ENCODE measurements around the gene GNL3L.

The GNL3L gene

DNA sequence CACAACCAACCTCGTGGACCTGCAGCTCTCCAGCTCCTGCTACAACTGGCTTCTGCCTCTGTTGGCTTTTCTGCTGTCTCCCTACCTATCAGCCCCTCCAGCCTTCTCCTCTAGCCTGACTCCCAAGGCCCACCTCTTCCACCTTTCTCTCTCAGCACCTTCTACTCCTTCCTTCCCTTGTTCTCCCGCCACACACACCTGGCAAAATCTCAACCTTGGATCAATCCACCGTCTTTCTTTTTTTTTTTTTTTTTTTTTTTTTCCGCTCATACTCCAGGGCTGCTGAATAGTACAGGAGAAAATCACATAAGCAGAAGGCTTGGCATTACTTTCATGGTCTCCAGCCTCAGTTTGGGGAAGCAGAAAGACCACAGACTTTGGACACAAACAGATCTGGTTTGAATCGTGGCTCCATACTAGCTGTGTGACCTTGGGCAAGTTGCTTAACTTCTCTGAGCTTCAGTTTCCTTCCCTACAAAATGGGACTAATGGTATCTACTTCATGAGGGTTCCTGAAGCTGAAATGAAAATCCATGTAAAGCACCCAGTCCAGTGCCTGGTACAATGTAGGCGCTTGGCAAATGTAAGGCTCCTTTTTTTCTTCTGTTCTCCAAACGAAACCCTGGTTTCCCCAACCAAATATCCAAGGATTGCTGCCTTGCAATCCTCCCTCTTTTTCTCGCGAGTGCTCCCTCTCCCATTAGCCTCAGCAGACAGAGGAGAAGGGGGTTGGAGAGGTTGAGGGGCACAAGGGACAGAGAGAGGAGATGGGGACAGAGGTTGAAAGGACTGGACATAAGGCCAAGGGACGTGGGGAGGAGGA lies 35.6 kb upstream of the GNL3L start:
- H3K36me3 ChIP-seq (ENCODE audit: control insufficient read depth, insufficient read depth, low read length) = no peaks in the 10 kb centered on the region
- no peaks in the 10 kb centered on the region for H3K27me3 ChIP-seq (replicated peaks; ENCODE audit: control insufficient read depth, insufficient read depth, low read length)
- no peak for DNase-seq (ENCODE audit: extremely low read depth, insufficient read length)
- TF ChIP-seq, protein P1, sequence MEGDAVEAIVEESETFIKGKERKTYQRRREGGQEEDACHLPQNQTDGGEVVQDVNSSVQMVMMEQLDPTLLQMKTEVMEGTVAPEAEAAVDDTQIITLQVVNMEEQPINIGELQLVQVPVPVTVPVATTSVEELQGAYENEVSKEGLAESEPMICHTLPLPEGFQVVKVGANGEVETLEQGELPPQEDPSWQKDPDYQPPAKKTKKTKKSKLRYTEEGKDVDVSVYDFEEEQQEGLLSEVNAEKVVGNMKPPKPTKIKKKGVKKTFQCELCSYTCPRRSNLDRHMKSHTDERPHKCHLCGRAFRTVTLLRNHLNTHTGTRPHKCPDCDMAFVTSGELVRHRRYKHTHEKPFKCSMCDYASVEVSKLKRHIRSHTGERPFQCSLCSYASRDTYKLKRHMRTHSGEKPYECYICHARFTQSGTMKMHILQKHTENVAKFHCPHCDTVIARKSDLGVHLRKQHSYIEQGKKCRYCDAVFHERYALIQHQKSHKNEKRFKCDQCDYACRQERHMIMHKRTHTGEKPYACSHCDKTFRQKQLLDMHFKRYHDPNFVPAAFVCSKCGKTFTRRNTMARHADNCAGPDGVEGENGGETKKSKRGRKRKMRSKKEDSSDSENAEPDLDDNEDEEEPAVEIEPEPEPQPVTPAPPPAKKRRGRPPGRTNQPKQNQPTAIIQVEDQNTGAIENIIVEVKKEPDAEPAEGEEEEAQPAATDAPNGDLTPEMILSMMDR (IDR thresholded peaks at IDR 0.05; ENCODE audit: insufficient read depth, low read length, poor library complexity, severe bottlenecking) = no peak
- no peak overlapping the region for H3K4me3 ChIP-seq (replicated peaks; ENCODE audit: low read depth, low read length)

GRCh38 chrX:54494989-54495813 lies 34.8 kb upstream of the GNL3L start:
- H3K36me3 ChIP-seq (ENCODE audit: control insufficient read depth, insufficient read depth, low read length) = no peaks in the 10 kb centered on the region
- no peak for DNase-seq (ENCODE audit: extremely low read depth, insufficient read length)
- H3K27me3 ChIP-seq (replicated peaks; ENCODE audit: control insufficient read depth, insufficient read depth, low read length) = no peaks in the 10 kb centered on the region
- H3K4me3 ChIP-seq (replicated peaks; ENCODE audit: low read depth, low read length) = peak overlapping the region; percentile 46
- TF ChIP-seq, protein P1 (IDR thresholded peaks at IDR 0.05; ENCODE audit: insufficient read depth, low read length, poor library complexity, severe bottlenecking) = no peak

DNA sequence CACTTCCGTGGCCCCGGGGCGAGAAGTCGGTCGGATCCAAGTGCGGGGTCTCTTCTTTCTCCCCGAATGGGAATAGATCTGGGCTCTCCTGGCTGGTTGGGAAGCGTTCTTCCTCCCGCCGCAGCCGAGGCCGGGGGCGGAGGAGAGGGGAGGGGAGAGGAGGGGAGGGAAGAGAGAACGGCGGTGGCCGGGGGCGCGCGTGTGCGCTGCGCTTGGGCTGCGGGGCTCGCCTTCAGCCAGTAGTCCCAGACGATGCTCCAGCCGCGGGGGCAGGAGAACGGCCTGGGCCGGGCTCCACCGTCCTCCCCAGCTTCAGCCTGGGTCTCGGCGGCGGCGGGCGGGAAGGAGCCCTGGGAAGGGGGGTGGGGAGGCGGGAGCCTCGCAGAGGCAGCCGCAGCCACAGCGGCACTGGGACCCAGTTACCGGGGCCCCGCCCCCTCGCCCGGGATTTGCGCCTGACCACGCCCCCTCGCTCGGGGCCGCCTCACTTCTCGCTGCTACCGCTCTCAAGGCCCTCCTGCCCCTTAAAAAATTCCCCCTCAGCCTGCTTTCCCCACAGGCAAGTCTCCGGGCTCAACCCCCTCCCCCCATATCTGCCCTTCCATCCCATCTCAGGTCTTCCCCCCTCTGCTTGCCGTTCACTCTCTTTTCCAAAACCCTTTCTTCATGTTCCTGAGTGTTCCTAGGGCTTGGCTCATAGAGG lies 34.1 kb upstream of the GNL3L start, which contains the start of gene FGD1:
Gene FGD1, minus strand, starts transcription at position 421 of the 703 bp plus-strand sequence. CDS start 802 bp downstream, outside the sequence.
- TF ChIP-seq, protein P1 (IDR thresholded peaks at IDR 0.05; ENCODE audit: insufficient read depth, low read length, poor library complexity, severe bottlenecking) = no peak
- H3K4me3 ChIP-seq (replicated peaks; ENCODE audit: low read depth, low read length) = peak within 1 kb of the TSS; percentile 46
- no peaks in the 10 kb centered on the region for H3K36me3 ChIP-seq (ENCODE audit: control insufficient read depth, insufficient read depth, low read length)
- no peaks in the 10 kb centered on the region for H3K27me3 ChIP-seq (replicated peaks; ENCODE audit: control insufficient read depth, insufficient read depth, low read length)
- DNase-seq (ENCODE audit: extremely low read depth, insufficient read length) = peak; percentile 17

DNA sequence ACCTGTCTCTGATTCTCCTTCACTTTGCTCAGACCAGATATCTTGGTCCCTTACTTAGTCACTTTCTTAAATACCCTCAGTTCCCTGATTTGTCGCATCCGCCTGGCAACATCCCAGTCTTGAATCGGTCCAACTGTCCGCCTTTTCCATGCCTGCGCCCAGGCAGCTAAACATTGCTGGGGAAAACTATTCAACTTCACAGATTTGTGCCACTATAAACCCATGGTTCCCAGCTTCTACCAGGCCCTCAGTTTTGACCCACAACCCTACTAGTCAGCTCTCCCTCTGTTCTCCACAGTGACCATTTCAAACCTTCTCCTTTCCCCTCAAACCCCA lies 33.5 kb upstream of the GNL3L start:
- H3K36me3 ChIP-seq (ENCODE audit: control insufficient read depth, insufficient read depth, low read length) = no peaks in the 10 kb centered on the region
- TF ChIP-seq, protein P1 (IDR thresholded peaks at IDR 0.05; ENCODE audit: insufficient read depth, low read length, poor library complexity, severe bottlenecking) = no peak
- no peaks in the 10 kb centered on the region for H3K27me3 ChIP-seq (replicated peaks; ENCODE audit: control insufficient read depth, insufficient read depth, low read length)
- no peak for DNase-seq (ENCODE audit: extremely low read depth, insufficient read length)
- no peak overlapping the region for H3K4me3 ChIP-seq (replicated peaks; ENCODE audit: low read depth, low read length)

GRCh38 chrX:54496936-54497335 lies 33.1 kb upstream of the GNL3L start:
- Histone ChIP-seq H3K4me3 (replicated peaks; ENCODE audit: low read depth, low read length) (no peak overlapping the region), H3K27me3 (replicated peaks; ENCODE audit: control insufficient read depth, insufficient read depth, low read length) (no peaks in the 10 kb centered on the region), H3K36me3 (ENCODE audit: control insufficient read depth, insufficient read depth, low read length) (no peaks in the 10 kb centered on the region)
- TF ChIP-seq, protein P1 (IDR thresholded peaks at IDR 0.05; ENCODE audit: insufficient read depth, low read length, poor library complexity, severe bottlenecking) = no peak
- no peak for DNase-seq (ENCODE audit: extremely low read depth, insufficient read length)
